NCI-H774 (cell line): ENCODE measurements around the gene FFAR2.
A peak's percentile ranks its signal among the peaks of the same experiment; 100 is the strongest.

ENCODE experiments used
- DNase-seq: peaks from one replicate; lab custom pipeline; 2025; lab: John Stamatoyannopoulos, UW

The FFAR2 gene

DNA sequence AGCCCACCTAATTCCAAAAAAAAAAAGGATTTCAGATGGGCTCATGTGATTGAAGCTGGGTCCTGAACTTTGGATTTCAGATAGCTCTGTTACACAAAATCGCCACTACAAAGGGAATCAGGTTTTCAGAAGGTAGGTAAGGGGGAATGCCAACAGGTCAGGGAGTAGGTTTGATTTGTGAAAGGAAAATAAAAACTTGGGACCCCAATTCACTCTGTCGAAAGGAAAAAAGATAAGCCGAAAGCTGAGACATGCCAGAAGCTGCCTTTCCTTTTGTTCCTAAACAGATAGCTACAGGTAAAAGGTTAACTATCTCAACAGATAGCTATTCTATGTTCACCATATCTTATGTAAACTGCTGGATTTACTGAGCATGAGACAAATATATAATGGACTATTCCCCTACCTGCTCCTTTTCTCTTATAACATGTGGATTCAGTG is 38.2 kb downstream of the FFAR2 start:
- DNase-seq = no peak

DNA sequence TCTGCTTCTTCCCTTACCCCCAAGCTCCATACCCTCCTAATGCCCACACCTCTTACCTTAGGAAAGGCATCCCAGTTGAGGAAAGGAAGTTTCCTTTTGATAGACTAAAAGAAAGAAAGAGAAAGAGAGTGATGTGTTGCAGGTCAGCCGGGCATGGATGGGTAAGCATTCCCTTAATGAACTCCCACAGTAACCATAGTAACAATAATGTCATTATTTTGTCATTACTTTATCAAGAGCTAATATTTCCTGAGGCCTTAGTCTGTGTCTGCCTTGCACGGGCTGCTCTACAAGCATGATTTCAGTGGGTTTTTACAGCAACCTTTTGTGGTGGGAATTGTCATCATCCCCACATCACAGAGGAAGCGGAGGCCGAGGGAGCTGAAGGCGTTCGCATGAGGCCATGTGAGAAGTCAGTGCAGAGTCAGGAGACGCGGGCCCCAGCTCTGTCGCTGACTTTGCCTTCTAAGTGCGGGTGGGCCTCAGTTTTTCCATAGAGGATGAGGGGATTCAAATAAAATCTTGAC is 39.7 kb downstream of the FFAR2 start:
- no peak for DNase-seq

DNA sequence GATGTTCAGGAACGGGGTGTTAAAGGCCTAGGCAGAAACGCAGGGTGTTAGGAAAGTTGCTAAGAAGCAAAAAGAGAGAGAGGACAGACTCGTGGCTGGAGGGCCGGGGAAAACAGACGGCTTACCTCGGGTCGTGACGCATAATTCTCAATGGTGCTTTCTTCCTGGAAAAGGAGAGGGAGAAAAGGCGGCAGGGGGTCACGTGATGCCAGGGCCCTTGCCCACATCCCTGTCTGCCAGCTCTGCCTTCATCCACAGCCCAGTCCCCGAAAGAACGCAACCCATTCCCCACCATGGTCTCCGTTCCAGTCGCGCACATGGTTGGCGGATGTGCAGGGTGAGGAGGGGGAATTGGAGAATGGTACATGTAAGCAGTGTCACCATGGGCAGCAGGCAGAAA is 40.6 kb downstream of the FFAR2 start:
- DNase-seq = no peak

DNA sequence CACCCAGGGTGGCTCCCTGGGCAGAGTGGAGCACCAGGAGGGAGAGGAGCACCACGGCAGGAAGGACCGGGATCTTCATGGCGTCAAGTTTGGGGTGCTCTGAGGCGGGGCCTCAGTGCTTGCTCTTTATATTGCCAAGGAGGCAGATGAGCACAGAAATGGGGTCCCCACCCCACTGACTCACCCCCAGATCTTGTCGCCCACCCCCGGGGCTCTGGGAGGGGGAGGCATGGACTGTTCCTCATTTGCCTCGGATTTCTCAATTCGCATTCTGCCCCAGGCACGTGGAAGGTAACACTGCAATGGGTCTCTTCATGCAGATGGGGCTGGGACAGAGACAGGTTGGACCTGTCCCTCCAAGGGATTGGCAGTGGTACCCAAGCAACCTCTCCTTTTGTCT is 42.3 kb downstream of the FFAR2 start, which contains the start of gene KRTDAP:
TSS of gene KRTDAP (minus strand) at position 101 of the 400 bp plus-strand sequence. CDS start at position 79, 22 bp downstream.
- no peak for DNase-seq

DNA sequence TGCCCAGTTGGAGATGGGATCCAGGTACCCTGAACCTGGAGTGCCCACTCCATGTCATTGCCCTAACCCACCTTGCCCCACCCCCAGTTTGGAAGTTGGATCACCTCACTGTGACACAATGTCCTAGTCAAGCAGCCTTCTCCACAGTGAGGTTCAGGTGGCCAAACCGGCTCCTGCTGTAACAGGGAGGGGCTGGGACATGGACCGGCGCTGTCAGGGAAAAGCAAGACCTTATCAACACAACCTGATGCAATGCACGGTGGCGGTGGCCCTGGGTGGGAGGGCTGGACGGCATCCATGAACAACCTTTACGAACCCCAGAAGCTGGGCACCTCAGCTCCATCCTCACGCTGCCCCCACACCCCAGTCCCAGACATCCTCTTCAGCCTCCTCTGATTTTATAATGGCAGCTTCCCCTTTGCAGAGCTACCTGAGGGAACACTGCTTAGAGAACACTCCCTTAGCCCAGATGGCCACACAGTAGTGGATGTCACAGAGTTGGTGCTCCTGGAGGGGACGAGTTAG is 43.8 kb downstream of the FFAR2 start:
- DNase-seq = no peak

DNA sequence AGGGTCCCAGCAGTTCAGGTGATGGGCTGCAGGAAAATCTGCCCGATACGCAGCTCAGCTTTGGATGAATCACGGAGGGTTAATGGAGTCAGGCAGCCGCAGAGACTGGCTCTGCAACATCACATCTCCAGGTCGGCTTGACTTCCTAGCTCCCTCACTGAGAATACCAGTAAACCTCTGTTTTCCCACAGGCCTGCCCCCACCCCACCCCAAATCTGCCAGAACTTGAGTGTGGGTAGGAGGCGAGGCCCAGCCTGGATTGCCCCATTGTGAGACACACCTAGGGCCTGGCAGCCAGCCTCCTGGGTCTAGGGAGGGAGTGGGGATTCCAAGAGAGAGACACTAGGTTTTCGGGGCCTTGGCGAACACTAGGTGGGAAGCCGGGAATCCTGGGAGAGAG is 45.9 kb downstream of the FFAR2 start:
- no peak for DNase-seq

DNA sequence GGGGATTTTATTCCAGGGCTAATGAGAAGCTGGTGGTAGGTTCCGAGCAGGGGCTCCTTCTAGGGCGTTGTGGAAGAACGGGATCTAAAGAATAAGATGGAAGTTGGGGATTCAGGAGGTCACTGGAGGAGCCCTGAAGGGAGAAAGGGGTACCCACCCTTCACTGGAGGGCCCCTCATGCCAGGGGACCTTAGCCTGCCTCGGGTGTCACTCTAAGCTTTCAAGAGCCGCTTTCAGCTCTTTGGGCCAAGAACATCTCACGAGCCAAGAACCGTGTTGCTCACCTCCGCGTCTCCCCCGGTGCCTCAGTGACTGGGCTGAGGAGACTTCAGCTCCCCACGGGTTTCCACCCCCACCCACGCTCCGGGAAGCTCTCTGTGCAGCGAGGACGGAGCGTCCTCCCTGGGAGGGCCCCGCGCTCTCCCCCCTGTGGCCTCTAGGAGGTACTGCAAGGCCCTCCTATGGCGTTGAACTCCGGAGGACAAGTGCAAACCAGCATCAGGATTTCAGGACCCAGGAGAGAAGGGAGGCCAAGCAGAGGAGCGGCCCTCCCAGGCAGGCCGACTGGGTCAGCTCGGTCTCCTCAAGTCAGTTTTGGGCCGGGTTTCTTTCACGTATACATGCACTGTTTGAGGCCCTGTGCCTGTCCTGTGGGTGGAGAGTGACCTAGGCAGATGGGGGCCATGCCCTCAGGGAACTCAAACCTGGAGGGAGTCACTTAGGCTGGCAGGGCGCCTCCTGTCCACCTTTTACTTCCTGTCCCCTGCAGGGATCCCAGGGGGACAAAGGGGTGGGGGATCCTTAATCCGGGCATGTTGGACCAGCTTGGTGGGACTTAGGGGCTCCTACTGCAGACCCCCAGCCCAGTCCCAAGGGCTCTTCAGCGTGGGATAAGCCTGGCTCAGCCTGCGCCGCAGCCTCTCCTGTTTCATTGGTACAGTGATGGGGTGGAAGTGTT is 47.3 kb downstream of the FFAR2 start:
- DNase-seq = peak; percentile 39

DNA sequence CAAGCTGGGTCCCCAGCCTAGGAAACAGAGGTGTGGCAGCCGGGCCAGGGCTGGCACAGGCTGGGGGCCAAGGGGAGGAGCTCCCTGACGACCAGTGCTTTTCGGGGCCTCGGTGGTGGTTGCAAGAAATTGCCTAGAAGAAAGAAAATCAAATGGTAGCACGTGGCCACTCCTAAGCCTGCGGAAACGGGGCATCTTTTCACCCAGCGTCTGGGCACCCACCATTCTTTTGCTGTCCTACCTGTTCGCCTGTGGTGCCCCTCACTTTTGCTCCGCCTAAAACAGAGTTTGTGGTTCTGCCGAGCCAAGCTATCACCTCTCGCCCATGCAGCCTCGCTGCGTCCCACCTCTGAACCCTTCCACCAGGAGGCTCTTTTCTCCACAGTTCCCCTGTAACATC is 49.3 kb downstream of the FFAR2 start:
- no peak for DNase-seq

DNA sequence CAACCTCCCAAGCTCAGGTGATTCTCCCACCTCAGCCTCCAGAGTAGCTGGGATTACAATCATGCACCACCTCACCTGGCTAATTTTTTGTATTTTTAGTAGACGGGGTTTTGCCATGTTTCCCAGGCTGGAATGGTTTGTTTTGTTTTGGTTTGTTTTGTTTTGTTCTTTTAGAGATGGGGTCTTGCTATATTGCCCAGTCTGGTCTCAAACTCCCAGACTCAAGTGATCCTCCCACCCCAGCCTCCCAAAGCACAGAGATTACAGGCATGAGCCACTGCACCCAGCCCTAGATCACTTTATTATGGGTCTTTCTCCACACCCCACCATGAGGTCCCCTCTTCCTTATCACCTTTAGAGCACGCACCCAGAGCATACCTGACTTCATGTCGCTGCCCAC is 50.2 kb downstream of the FFAR2 start:
- no peak for DNase-seq

DNA sequence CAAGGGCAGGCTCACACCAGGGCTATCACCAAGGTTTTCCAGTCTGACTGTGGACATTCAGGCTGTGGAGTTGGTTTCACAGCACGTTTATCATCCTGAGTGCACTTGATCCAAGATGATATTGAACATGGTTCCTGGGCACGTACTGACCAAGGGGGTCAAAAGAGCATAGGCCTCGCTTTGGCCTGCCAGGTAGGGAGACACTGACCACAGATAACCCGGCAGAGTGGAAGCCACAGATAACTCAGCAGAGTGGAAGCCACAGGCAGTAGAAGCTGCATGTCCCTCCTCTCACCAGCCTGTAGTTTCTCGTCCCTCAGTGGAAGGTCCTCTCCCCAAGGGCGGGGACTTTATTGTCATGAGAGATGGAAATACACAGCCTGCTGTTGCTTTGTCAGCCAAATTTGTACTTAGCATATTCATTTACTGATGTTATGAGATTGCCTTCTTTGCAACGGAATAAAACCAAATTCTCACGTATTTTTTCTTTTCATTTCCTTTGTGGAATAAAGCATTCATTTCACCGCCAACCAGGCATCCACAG is 51.0 kb downstream of the FFAR2 start:
- DNase-seq = no peak

DNA sequence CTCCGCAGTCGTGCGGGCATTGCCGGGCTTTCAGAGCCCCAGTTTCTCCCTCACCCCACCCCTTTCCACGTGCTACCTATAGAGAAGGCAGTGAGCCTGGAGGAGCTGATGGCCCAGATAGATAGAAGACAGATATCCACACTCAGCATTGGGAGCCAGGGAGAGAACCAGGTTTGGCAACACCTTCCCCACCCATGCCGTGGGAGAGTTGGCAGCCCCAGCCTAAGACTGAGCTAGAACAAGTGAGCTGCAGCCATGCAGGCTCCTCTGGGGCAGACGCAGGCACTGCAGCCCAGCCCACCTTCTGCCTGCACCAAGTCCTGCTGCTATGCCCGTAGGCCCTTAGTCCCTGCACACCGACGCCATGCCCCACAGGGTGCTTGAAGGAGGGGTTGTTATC is 52.6 kb downstream of the FFAR2 start:
- no peak for DNase-seq
